Tongue (tissue), 2 donors: ENCODE data around the gene MAST3. TPM values are rescaled to one million over a fixed set of nuclear protein-coding genes. Genes with fewer than 3 reads are reported as not detected.

Source experiments
- DNase-seq: peaks from one replicate; pipeline ENCODE4 v3.0.0-alpha.2; 2015
- total RNA-seq: library from RNA; depleted of rRNA; stranded (reverse); fragments of >200 nt; gene quantifications from one replicate; pipeline ENCODE4 v1.2.3, GENCODE V29; 2014

MAST3 gene
- total RNA-seq, 1 donor from 2014 or later: 4.9 TPM

DNA sequence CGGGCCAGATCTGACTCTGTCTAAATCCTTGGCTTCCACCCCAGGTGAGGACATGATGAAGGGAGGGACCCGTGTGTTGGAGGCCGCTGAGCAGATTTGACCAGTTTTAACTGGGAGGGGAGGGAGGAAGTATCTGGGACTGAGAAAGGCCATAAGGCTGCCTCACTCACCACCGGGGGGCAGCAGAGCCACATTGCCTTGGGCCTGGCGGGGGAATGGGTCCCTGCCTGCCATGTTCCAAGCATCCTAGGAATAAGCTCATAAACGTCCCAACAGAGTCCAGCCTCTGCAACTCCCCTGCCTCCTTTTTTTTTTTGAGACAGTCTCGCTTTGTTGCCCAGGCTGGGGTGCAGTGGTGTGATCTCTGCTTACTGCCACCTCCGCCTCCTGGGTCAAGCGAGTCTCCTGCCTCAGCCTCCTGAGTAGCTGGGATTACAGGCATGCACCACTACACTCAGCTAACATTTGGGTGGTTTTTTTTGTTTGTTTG lies 15.5 kb downstream of the MAST3 start:
- DNase-seq: peak; percentile 92

DNA sequence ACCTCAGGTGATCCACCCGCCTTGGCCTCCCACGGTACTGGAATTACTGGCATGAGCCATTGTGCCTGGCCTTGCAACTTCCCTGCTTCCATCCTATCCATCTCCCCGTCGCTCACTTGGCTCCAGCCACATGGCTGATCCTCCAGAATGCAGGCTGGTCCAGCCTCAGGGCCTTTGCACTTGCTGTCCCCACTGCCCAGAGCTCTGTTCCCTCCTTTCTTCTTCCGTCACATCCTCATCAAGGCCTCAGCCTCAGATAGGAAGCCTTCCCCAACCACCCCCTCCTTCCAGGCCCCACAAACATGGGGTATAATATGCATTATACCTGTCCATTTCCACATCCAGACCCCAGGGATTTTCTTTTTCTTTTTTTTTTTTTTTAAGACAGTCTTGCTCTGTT lies 16.2 kb downstream of the MAST3 start:
- no peak for DNase-seq

- DNase-seq: no peak
Observed at GRCh38 chr19:18114483-18114882, 16.9 kb downstream of the MAST3 start.

DNA sequence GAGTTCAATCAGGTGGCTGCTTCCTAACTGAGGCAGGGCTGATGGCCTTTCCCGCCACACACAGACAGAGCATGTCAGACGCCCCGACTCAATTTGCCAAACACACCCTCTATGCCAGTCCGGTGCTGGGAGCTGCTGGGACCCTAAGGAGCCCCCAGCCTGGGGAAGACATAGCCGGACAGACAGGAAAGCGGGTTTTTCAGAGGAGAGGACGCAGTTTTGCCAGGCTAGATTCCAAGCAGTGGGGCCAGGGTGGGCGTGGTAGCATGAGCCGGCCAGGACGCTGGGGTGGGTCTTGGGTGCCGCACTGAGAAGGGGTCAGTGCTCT lies 19.8 kb downstream of the MAST3 start:
- DNase-seq: no peak

GRCh38 chr19:18117692-18118378 lies 20.3 kb downstream of the MAST3 start:
- peak; percentile 94 for DNase-seq

DNA sequence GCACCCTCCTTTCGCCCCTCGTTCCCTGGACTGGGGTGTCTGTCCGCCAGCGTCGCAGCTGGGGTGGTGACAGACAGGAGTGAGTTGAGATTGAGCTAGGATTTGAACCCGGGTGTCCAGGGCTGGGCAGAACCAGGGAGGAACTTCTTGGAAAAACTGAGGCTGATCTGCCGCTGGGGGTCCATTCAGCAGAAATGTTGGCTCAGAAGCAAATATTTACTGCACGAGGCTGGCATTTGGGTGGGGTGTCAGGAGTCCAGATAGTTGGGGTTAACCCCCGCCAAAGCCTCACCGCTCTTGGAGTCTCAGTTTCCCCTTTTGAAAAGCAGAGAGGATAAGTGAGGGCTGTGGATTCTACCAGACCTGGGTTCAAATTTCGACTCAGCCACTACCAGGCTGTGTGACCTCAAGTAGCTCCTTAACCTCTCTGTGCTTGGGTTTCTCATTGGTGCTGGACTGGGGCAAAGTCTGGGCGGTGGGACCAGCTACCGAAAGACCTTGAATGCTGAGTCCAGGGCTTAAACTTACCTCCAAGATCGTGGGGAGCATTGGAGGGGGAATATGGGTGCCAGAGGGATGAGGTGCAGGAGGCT lies 20.9 kb downstream of the MAST3 start:
- no peak for DNase-seq

DNA sequence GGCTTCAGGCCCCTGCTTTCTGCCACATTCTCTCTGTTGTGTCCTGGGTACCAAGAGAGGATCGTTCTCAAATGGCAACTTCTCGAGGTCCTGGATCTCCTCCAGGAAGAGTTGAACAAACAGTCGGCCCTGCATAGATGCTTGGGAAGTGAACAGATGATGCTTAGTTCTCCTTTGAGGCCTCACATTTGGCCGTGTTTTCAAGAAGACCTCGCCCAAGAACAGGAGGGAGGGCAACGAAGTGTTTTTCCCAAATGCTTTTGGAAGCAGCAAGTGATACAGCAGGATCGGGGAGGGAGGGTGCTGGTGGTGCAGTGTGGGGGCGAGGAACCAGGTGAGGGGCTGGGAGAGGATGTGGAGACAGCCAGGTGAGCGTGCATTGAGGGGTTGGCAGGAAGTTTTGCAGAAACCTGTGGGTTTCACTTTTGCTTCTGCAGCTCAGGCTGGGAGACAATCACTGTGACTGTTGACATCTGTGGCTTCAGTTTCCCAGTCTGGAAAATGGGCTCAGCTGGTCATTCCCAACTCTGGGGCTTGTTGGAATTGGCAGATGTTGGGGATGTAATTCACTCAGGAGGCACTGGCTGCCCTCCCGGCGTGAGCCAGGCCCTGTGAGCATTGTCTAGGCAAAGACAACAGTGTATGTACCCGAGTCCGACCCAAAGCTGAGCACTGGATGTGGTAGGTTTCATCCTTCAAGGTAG lies 21.6 kb downstream of the MAST3 start:
- peak; percentile 65 for DNase-seq

- DNase-seq: no peak
Observed at GRCh38 chr19:18119717-18120105, 22.1 kb downstream of the MAST3 start.

- DNase-seq: no peak
Observed at GRCh38 chr19:18120127-18120526, 22.5 kb downstream of the MAST3 start.

DNA sequence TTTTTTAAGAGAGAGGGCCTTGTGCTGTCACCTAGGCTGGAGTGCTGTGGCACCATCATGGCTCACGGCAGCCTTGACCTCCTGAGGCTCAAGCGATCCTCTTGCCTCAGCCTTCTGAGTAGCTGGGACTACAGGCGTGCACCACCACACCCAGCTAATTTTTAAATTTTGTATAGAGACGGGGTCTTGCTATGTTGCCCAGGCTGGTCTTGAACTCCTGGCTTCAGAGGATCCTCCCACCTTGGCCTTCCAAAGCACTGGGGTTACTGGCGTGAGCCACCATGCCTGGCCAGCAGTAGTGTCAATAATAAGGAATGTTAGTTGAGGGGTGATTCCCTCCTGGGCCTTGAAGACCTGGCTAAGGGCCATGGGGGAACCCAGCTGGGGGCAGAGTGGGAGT lies 23.6 kb downstream of the MAST3 start:
- DNase-seq: no peak

DNA sequence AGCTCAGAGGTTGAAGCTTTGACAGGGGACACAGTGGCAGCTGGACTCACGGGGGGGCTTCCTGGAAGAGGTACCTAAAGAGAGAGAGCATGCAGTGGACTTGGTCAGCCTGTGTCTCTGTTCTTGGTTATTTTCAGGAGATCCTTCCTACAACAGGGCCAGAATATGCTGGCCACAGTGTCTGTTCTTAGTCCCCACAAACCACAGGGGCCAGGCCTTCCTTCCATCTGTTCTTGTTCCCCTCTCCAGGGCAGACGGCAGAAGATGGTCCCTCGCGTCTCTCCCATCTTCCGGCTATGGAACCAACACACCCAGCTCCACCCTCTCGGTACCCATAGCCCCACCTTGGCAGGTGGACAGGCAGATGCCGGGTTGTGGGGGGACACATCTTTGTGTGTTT lies 24.8 kb downstream of the MAST3 start:
- no peak for DNase-seq

- no peak for DNase-seq
Observed at GRCh38 chr19:18122860-18123795, 25.6 kb downstream of the MAST3 start.

GRCh38 chr19:18123819-18124218 lies 26.2 kb downstream of the MAST3 start:
- no peak for DNase-seq

DNA sequence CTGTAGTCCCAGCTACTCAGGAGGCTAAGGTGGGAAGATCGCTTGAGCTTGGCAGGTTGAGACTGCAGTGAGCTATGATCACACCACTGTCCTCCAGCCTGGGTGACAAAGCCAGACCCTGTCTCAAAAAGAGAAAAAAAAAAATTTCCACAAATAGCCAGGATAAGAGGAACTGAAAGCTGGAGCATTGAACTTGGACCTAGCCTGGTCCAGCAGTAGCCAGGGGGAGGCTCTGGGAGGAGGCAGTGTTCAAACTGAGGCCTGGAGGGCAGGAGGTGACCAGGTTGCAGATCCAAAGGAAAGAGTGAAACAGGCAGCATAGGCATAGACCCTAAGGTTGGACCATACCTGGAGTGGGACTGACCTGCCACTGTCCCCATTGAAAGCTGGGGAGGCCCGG lies 28.5 kb downstream of the MAST3 start:
- no peak for DNase-seq

GRCh38 chr19:18128044-18128443 lies 30.5 kb downstream of the MAST3 start:
- no peak for DNase-seq

GRCh38 chr19:18128805-18129204 lies 31.2 kb downstream of the MAST3 start:
- no peak for DNase-seq

DNA sequence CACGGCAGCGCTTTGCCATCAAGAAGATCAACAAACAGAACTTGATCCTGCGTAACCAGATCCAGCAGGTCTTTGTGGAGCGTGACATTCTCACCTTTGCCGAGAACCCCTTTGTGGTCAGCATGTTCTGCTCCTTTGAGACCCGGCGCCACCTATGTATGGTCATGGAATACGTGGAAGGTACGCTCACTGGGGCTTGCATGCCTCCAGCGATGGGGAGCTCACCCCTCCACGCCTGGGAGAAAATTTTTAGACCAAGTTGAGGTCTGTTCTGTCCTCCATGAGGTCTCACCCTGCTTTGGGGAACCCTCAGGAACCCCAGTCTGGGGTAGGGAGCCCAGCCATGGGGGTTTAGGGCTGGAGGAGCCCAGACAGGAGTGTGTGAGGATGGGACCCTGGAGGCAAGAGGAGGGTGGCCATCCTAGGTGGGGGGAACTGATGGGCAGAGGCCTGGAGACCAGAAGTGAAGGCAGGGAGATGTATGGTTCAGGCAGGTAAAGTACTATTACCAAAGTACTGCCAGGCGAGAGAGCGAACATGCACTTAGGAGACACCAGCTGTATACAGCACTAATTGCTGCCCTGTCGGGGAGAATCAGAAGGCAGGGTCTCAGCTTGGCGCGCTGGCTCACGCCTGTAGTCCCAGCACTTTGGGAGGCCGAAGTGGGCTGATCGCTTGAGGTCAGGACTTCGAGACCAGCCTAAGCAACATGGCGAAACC lies 33.1 kb downstream of the MAST3 start:
- DNase-seq: no peak

DNA sequence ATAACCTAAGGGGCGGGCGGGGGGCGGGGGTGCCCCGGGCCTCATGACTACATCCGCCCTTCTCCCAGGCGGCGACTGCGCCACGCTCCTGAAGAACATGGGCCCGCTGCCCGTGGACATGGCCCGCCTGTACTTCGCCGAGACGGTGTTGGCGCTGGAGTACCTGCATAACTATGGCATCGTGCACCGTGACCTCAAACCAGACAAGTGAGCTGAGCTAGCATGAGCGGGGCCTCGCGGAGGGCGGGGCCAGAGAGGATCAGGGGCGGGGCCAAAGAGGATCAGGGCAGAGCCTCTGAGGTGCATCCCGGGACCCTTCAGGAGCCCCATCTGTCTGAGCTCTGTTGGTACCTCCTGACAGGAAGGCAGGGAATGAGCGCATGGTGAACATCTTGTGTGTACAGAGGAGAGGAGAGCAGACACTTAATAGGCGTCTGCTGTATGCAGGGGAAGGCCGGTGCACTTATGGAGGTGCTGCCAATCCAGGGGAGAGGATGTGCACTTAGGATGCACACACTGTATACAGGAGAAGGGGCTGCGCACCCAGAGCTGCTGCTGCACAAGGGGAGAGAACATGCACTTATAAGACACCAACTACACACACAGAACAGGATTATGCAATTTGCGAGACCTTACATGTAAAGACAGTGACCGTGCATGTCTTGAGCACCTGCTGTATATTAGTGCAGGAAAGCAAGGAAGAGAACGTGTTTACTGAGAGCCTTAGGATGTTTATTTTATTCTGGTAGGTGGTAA lies 34.4 kb downstream of the MAST3 start:
- DNase-seq: no peak

DNA sequence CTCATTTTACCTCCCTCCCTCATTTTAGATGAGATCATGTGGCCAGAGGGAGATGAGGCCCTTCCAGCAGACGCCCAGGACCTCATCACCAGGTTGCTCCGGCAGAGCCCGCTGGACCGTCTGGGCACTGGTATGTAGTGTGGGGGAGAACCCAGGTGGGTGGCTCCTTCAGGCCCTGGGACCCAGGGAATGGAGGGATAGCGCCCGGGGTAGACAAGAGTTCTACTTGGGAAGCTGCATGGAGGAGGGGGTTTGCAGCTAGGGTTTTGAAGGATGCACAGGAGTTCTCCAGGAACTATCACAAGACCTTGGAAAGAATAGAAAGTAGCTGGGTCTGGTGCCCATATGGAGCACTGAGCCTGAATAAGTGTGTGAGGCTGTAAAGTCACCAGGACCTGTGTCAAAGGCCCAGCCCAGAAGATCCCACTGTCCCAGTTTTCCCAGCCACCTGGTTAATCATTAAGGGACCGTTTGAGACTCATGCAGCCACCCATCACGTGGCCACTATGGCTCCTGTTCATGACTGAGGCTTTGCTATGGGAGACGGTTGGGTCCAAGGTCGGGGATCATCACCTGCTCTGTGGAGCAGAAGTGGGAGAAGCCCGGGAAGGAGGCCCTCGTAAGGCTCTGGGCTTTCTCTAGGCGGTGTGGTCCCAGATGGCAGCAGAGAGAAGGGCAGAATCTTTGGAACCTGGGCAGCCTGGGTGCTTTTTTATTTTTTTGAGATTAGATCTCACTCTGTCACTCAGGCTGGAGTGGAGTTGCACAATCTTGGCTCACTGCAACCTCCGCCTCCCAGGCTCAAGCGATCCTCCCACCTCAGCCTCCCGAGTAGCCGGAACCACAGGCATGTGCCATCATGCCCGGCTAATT lies 38.4 kb downstream of the MAST3 start:
- DNase-seq: no peak

DNA sequence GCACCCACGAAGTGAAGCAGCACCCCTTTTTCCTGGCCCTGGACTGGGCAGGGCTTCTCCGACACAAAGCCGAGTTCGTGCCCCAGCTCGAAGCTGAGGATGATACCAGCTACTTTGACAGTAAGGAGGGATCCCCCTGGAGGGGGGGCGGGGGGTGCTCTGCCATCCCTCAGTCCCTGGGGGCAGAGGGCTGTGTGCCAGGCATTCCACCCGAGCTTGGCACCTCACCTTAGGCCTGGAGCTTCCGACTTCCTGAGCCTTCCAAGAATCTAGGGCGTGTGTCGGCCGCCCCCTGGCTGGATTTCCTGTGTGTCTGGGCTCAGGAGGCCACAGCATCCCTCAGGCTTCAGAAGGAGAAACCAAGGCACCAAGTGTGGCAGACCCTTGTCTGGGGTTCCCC lies 39.7 kb downstream of the MAST3 start:
- DNase-seq: no peak
